Neural cell (in vitro differentiated cells): ENCODE results near the gene SYTL5. TPM values are rescaled to one million over a fixed set of nuclear protein-coding genes. Genes with fewer than 3 reads are reported as not detected.

ENCODE experiments used
- H2AFZ ChIP-seq: fragments of 200-600, 300-800 bp; sonication (generic), shearing (Covaris generic); 2 replicates; pipeline ENCODE4 v1.6.0; 2014; ENCODE audit warnings: low read depth, mild to moderate bottlenecking, antibody characterized with exemption, low read length, moderate library complexity
- H3F3A ChIP-seq: fragments of 200-600 bp; shearing (Covaris generic); 2 replicates; pipeline ENCODE4 v1.6.1; 2016; ENCODE audit warnings: mild to moderate bottlenecking, moderate library complexity, mixed read lengths, antibody characterized with exemption, low read length; ENCODE audit not compliant: insufficient read depth, poor library complexity, severe bottlenecking
- H3K27ac ChIP-seq: fragments of 200-600, 300-800 bp; sonication (generic), shearing (Covaris generic); 2 replicates; pipeline ENCODE4 v1.5.1; 2014; ENCODE audit warnings: mild to moderate bottlenecking, low read length, moderate library complexity
- H3K27me3 ChIP-seq: fragments of 300-800, 200-600 bp; sonication (generic), shearing (Covaris generic); 2 replicates; pipeline ENCODE4 v1.6.0; 2014; ENCODE audit warnings: mild to moderate bottlenecking, low read depth, low read length, moderate library complexity; ENCODE audit not compliant: insufficient read depth
- H3K36me3 ChIP-seq: fragments of 300-800, 200-600 bp; sonication (generic), shearing (Covaris generic); 2 replicates; pipeline ENCODE4 v1.5.1; 2014; ENCODE audit warnings: mild to moderate bottlenecking, antibody characterized with exemption, low read length, moderate library complexity; ENCODE audit not compliant: insufficient read depth
- H3K4me2 ChIP-seq: fragments of 300-800, 200-600 bp; sonication (generic), shearing (Covaris generic); 2 replicates; pipeline ENCODE4 v1.6.0; 2014; ENCODE audit warnings: mild to moderate bottlenecking, low read length
- H3K4me3 ChIP-seq: fragments of 300-800, 200-600 bp; sonication (generic), shearing (Covaris generic); 2 replicates; pipeline ENCODE4 v1.5.1; 2014; ENCODE audit warnings: mild to moderate bottlenecking, low read length, moderate library complexity
- H3K79me2 ChIP-seq: fragments of 200-600 bp; shearing (Covaris generic); replicated peaks from 2 replicates; pipeline ENCODE4 v1.6.0; 2014; ENCODE audit warnings: mild to moderate bottlenecking, low read length, moderate library complexity; ENCODE audit not compliant: insufficient read depth
- H3K9ac ChIP-seq: fragments of 300-800, 200-600 bp; sonication (generic), shearing (Covaris generic); 2 replicates; pipeline ENCODE4 v1.6.1; 2016; ENCODE audit warnings: mild to moderate bottlenecking, low read length, mixed read lengths
- H3K9me2 ChIP-seq: fragments of 200-600 bp; shearing (Covaris generic); 2 replicates; pipeline ENCODE4 v1.6.1; 2016; ENCODE audit warnings: mild to moderate bottlenecking, low read length, mixed read lengths; ENCODE audit not compliant: insufficient read depth
- H3K9me3 ChIP-seq: fragments of 200-600, 300-800 bp; sonication (generic), shearing (Covaris generic); 2 replicates; pipeline ENCODE4 v1.6.1; 2016; ENCODE audit warnings: mild to moderate bottlenecking, mixed run types, low read length, moderate library complexity, mixed read lengths
- H4K20me1 ChIP-seq: fragments of 200-600 bp; shearing (Covaris generic); 2 replicates; pipeline ENCODE4 v1.6.1; 2016; ENCODE audit warnings: mild to moderate bottlenecking, mixed run types; ENCODE audit not compliant: insufficient read depth
- EP300 ChIP-seq: fragments of 450-650 bp; conservative IDR thresholded peaks from 2 replicates; pipeline ENCODE4 v1.6.1; 2014; ENCODE audit warnings: antibody characterized with exemption, mild to moderate bottlenecking, moderate library complexity; ENCODE audit not compliant: poor library complexity, severe bottlenecking
- EZH2 ChIP-seq: fragments of 200-600, 300-800 bp; shearing (Covaris generic), sonication (generic); IDR thresholded peaks from 2 replicates; pipeline ENCODE4 v1.6.1; 2014; ENCODE audit warnings: antibody characterized with exemption, low read length, borderline replicate concordance, mild to moderate bottlenecking; ENCODE audit not compliant: insufficient read depth, poor library complexity, severe bottlenecking
- MXI1 ChIP-seq: fragments of 450-650 bp; conservative IDR thresholded peaks from 2 replicates; pipeline ENCODE4 v1.6.1; 2014; ENCODE audit warnings: antibody characterized with exemption, mild to moderate bottlenecking; ENCODE audit not compliant: poor library complexity, severe bottlenecking
- POLR2AphosphoS5 ChIP-seq: IDR thresholded peaks from 2 replicates; pipeline ENCODE4 v1.6.1; 2012
- RAD21 ChIP-seq: fragments of 450-650 bp; conservative IDR thresholded peaks from 2 replicates; pipeline ENCODE4 v1.6.1; 2014; ENCODE audit warnings: antibody characterized with exemption, mild to moderate bottlenecking, moderate library complexity
- SMC3 ChIP-seq: fragments of 450-650 bp; conservative IDR thresholded peaks from 2 replicates; pipeline ENCODE4 v1.6.1; 2014; ENCODE audit warnings: antibody characterized with exemption, mild to moderate bottlenecking, moderate library complexity; ENCODE audit not compliant: poor library complexity
- TAF1 ChIP-seq: IDR thresholded peaks from 2 replicates; pipeline ENCODE4 v1.6.1; 2012; ENCODE audit warnings: low read depth
- polyA plus RNA-seq: library from polyadenylated mRNA; depleted of rRNA; stranded (reverse); fragments of >200 nt; gene quantifications from 2 replicates; pipeline ENCODE4 v1.2.3, GENCODE V29; 2014
- TF ChIP-seq, protein P1 (sequence below): IDR thresholded peaks from 2 replicates; pipeline ENCODE4 v1.6.1; 2012; ENCODE audit warnings: borderline replicate concordance
- TF ChIP-seq, protein P2 (sequence below): fragments of 450-650 bp; IDR thresholded peaks from 2 replicates; pipeline ENCODE4 v1.5.1; 2014; ENCODE audit warnings: antibody characterized with exemption, mild to moderate bottlenecking, moderate library complexity; ENCODE audit not compliant: poor library complexity, severe bottlenecking

Gene SYTL5
- polyA plus RNA-seq, 1 donor from 2014 or later: 1.0 TPM

DNA sequence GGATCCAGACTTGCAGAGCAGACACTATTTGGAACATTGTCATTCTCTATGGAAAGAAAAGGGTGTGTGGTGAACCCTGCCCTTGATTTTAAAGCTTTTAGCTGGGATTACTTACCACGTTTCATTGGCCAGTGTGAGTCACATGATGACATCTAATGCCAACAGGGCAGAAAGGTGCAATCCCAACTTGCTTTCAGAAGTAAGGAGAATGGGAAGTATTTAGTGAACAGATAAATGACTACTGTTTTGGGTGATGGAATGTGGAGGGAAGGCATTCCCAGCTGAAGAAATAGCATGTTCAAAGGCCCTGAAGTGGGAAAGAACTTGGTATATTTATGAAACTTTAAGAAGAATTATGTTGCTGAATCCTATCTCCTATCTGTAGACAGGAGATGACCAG, 44.5 kb downstream of the SYTL5 start:
- TF ChIP-seq SMC3 (no peak), POLR2AphosphoS5 (no peak), TAF1 (no peak), EP300 (no peak), RAD21 (no peak), MXI1 (no peak)
- TF ChIP-seq, protein P1, sequence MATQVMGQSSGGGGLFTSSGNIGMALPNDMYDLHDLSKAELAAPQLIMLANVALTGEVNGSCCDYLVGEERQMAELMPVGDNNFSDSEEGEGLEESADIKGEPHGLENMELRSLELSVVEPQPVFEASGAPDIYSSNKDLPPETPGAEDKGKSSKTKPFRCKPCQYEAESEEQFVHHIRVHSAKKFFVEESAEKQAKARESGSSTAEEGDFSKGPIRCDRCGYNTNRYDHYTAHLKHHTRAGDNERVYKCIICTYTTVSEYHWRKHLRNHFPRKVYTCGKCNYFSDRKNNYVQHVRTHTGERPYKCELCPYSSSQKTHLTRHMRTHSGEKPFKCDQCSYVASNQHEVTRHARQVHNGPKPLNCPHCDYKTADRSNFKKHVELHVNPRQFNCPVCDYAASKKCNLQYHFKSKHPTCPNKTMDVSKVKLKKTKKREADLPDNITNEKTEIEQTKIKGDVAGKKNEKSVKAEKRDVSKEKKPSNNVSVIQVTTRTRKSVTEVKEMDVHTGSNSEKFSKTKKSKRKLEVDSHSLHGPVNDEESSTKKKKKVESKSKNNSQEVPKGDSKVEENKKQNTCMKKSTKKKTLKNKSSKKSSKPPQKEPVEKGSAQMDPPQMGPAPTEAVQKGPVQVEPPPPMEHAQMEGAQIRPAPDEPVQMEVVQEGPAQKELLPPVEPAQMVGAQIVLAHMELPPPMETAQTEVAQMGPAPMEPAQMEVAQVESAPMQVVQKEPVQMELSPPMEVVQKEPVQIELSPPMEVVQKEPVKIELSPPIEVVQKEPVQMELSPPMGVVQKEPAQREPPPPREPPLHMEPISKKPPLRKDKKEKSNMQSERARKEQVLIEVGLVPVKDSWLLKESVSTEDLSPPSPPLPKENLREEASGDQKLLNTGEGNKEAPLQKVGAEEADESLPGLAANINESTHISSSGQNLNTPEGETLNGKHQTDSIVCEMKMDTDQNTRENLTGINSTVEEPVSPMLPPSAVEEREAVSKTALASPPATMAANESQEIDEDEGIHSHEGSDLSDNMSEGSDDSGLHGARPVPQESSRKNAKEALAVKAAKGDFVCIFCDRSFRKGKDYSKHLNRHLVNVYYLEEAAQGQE: no peak
- TF ChIP-seq, protein P2, sequence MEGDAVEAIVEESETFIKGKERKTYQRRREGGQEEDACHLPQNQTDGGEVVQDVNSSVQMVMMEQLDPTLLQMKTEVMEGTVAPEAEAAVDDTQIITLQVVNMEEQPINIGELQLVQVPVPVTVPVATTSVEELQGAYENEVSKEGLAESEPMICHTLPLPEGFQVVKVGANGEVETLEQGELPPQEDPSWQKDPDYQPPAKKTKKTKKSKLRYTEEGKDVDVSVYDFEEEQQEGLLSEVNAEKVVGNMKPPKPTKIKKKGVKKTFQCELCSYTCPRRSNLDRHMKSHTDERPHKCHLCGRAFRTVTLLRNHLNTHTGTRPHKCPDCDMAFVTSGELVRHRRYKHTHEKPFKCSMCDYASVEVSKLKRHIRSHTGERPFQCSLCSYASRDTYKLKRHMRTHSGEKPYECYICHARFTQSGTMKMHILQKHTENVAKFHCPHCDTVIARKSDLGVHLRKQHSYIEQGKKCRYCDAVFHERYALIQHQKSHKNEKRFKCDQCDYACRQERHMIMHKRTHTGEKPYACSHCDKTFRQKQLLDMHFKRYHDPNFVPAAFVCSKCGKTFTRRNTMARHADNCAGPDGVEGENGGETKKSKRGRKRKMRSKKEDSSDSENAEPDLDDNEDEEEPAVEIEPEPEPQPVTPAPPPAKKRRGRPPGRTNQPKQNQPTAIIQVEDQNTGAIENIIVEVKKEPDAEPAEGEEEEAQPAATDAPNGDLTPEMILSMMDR: no peak
- Histone ChIP-seq H3K27ac (no peak overlapping the region), H4K20me1 (no peaks in the 10 kb centered on the region), H3F3A (no peaks in the 10 kb centered on the region), H3K9me2 (no peaks in the 10 kb centered on the region), H2AFZ (no peak overlapping the region), H3K79me2 (no peaks in the 10 kb centered on the region), H3K36me3 (no peaks in the 10 kb centered on the region), H3K4me2 (no peak overlapping the region), H3K27me3 (no peaks in the 10 kb centered on the region), H3K4me3 (no peak overlapping the region), H3K9me3 (no peaks in the 10 kb centered on the region), H3K9ac (no peak overlapping the region)

DNA sequence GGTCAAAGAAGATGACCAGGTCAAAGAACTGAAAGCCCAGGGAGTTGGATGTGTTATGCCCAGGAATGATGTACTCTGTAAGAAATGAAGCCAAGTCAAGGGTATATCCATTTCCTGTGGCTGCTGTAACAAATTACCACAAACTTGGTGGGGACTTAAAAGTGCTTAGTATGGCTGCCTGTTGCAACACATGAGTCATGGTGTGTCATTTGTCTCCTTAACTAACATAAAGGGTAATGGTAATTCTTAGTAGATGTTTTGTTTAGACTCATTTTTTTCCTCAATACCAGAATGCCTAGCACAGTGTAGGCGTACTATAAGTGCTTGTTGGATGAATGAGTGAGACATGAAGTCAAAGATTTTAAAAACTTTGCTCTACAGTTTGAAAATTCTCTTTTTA, 45.7 kb downstream of the SYTL5 start:
- no peaks in the 10 kb centered on the region for H3K27me3 ChIP-seq
- no peaks in the 10 kb centered on the region for H3K9me3 ChIP-seq
- H3K4me3 ChIP-seq: no peak overlapping the region
- H3F3A ChIP-seq: no peaks in the 10 kb centered on the region
- H3K36me3 ChIP-seq: no peaks in the 10 kb centered on the region
- no peak for TF ChIP-seq RAD21
- no peak for TF ChIP-seq MXI1
- TF ChIP-seq EZH2: no peak
- TF ChIP-seq TAF1: no peak
- TF ChIP-seq SMC3: no peak
- TF ChIP-seq POLR2AphosphoS5: no peak
- TF ChIP-seq, protein P2: no peak
- TF ChIP-seq, protein P1: no peak
- no peak for TF ChIP-seq EP300
- no peaks in the 10 kb centered on the region for H3K9me2 ChIP-seq
- no peak overlapping the region for H3K27ac ChIP-seq
- H3K79me2 ChIP-seq: no peaks in the 10 kb centered on the region
- no peaks in the 10 kb centered on the region for H4K20me1 ChIP-seq
- no peak overlapping the region for H3K4me2 ChIP-seq
- H2AFZ ChIP-seq: no peak overlapping the region
- H3K9ac ChIP-seq: no peak overlapping the region
